DMS53 treated with DMSO at 0.1 percent for 48 hours (cell line): ENCODE data around the gene AARSD1.
"Not testable (repeated sequence)": the region's sequence is repeated elsewhere in the genome, so short reads cannot be mapped to it uniquely, and the experiment has no call there.

ENCODE experiments used
- DNase-seq: peaks from one replicate; lab custom pipeline; 2025; ENCODE audit not compliant: unreplicated experiment; lab: John Stamatoyannopoulos, UW

Gene AARSD1

GRCh38 chr17:42982266-42982665 lies 18.0 kb upstream of the AARSD1 start:
- no peak for DNase-seq

GRCh38 chr17:42980766-42981397 lies 16.6 kb upstream of the AARSD1 start:
- DNase-seq, result peak; percentile 63

- DNase-seq, result peak; percentile 85
These were observed 16.1 kb upstream of the AARSD1 start, which contains the start of gene RUNDC1 for GRCh38 chr17:42980274-42980765. TSS of gene RUNDC1 (plus strand) at chr17:42980565. CDS start at chr17:42980577, 12 bp downstream.

- DNase-seq, result peak; percentile 86
These were observed 15.4 kb upstream of the AARSD1 start, which contains the start of gene PTGES3L for GRCh38 chr17:42979511-42980273. TSS of gene PTGES3L (minus strand) at chr17:42980080. CDS start at chr17:42980053, 27 bp downstream.

- not testable (repeated sequence) for DNase-seq
These were observed 11.4 kb upstream of the AARSD1 start for GRCh38 chr17:42975701-42976100.

- no peak for DNase-seq
These were observed 11.0 kb upstream of the AARSD1 start for GRCh38 chr17:42975265-42975664.

GRCh38 chr17:42973323-42973722 lies 9.1 kb upstream of the AARSD1 start:
- not testable (repeated sequence) for DNase-seq

GRCh38 chr17:42971589-42971988 lies 7.3 kb upstream of the AARSD1 start:
- DNase-seq, result no peak

GRCh38 chr17:42969001-42969581 lies 4.8 kb upstream of the AARSD1 start:
- DNase-seq, result no peak

- no peak for DNase-seq
These were observed 3.7 kb upstream of the AARSD1 start for GRCh38 chr17:42967925-42968324.

GRCh38 chr17:42953669-42954068 lies 10.6 kb downstream of the AARSD1 start:
- DNase-seq, result no peak

GRCh38 chr17:42950044-42950783 lies 14.0 kb downstream of the AARSD1 start:
- DNase-seq, result no peak

- DNase-seq, result no peak
These were observed 17.4 kb downstream of the AARSD1 start for GRCh38 chr17:42946812-42947211.

GRCh38 chr17:42944211-42944610 lies 20.0 kb downstream of the AARSD1 start:
- no peak for DNase-seq

- peak; percentile 72 for DNase-seq
These were observed 26.3 kb downstream of the AARSD1 start for GRCh38 chr17:42937712-42938596.

- DNase-seq, result no peak
These were observed 34.8 kb downstream of the AARSD1 start for GRCh38 chr17:42929497-42929844.

GRCh38 chr17:42928714-42929496 lies 35.3 kb downstream of the AARSD1 start:
- peak; percentile 72 for DNase-seq

- DNase-seq, result no peak
These were observed 39.4 kb downstream of the AARSD1 start for GRCh38 chr17:42924891-42925290.

- DNase-seq, result not testable (repeated sequence)
These were observed 40.8 kb downstream of the AARSD1 start for GRCh38 chr17:42923472-42923871.
